ENCODE measurements around the gene ANGEL1.

DNA sequence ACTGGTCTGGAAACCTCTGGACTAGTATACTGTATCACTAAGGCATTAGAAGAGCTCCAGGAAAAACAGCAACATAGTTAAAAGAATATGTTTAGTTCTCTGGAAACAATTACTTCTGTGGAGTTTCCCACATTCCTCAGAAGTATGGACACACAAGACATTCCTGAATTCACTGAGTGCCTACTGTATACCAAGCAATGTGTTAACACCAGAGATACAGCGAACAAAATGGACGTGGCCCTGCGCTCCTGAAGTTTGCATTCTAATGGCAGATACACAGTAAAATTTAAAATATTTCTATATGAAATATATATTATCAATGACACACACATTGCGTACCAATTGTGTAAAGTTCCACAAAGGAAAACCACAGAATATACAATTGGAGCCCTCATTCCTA is 1.1 kb downstream of the ANGEL1 start:
- TF ChIP-seq CTCF (IDR thresholded peaks at IDR 0.05; ENCODE audit: low read length) (no peak), EZH2 (IDR thresholded peaks at IDR 0.05; ENCODE audit: borderline replicate concordance, low read length) (no peak)

Measured in OCI-LY1 (cell line).